SW 1271 (cell line): ENCODE data around the gene SH3GL3.

Experiments
- DNase-seq, 2 experiments: peaks; one replicate each; lab custom pipeline; 2025; lab: John Stamatoyannopoulos, UW

The SH3GL3 gene

GRCh38 chr15:83446904-83447709, at the start of gene SH3GL3:
Gene SH3GL3, plus strand, starts transcription at chr15:83447341. Its CDS starts 193 bp downstream, at chr15:83447534.
- DNase-seq = peak; percentile 48 to 76

DNA sequence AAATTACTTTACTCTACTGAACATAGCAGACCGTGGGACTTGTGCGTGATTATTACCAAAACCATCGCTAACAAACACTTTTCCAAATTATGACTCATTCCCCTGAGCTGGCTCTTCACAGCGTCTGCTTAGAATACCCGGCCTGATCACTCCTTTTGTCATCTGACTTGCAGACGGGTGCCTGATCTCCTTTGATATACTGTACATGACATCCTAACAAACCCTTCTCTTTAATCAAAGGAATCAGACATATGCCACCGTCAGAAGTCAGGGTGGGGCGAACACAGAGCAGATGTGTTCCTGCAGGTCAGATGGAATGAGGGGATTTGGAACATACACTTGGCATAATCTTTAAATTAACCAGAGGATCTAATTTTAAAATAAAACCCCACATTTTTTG, 48.5 kb upstream of the SH3GL3 start:
- DNase-seq = no peak

DNA sequence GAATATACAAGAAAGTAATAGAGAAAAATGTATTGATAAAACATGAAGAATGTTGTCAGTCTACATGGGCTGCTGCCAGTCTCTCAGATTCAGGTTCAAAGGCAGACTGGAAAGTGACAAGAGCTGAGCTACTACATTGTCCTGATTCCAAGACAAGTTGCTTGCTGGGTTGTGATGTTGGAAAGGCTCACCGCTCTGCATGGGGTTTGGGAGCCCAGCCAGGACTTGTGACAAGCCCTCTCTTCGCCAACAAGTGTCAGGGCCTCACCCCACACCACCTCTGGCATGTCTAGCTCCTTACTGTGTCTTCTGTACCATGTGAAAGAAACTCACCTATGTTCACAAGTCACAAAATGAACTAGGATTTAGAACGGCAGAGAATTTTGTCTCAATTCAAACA, 43.0 kb upstream of the SH3GL3 start:
- DNase-seq = no peak

- DNase-seq = no peak
Observed at GRCh38 chr15:83410532-83410931, 36.6 kb upstream of the SH3GL3 start.

DNA sequence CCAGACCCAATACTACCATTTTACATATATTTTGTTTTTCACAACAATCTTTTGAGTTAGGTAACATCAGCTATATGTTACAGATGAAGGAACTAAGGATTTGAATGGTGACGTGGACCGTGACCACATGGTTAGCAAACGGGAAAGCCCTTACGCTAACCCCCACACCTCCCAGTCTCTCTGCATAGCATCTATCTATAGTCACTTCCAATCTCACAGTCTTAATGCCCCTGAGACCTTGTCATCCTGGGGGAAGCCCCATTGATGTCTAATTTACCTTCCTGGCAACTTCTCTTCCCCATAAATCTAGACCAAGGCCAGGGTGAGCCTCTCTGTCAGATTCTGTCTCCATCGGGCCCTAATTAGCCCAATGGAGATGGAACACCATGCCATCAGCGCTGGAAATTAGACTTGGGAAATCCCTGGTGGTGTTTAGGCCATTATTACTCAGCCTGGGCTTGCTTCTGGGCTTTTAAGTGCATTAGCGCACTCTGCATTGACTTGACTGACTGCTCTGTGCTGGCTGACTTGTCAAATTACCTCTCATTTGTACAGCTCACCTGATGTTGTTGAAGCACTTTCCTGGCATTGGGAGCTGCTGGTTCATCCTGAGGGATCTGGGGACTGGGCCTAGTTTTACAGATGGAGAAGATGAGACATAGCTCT, 34.0 kb upstream of the SH3GL3 start:
- no peak for DNase-seq

DNA sequence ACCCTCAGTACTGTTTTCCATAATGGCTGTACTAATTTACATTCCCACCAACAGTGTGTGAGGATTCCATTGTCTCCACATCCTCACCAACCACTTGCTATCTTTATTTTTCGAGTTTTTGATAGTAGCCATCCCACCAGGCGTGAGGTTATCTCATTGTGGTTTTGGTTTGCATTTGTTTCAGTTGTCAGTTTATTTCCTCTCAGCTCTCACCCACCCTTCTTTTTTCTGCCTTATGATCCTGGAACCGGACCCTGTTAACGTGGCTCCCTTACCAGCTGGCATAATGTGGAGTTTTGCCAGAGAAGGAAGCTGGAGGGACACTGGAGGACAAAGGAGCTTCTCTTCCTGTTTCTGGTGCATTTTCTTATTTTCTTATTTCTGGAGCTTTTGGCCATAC, 25.1 kb upstream of the SH3GL3 start:
- DNase-seq = no peak

GRCh38 chr15:83422541-83422940, 24.6 kb upstream of the SH3GL3 start:
- no peak for DNase-seq

DNA sequence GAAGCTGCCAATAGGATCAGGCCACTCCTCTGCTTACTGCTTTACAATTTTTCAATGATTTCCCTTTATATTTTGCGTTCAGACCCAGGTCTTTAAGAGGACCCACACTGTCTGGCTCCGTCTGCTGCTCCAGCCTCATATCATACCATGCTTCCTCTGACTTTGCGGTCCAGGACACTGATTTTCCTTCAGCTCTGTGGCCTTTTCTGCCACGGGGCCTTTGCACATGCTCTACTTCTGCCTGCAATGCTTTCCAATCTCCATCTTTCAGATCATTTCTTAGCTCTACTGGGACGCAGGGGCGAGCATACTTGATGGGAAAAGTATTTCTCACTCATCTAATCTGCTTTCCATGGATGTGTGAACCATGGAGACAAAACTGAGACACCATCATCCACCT, 23.0 kb upstream of the SH3GL3 start:
- DNase-seq = no peak

GRCh38 chr15:83430441-83430840, 16.7 kb upstream of the SH3GL3 start:
- DNase-seq = no peak

- no peak for DNase-seq
Observed at GRCh38 chr15:83431521-83431920, 15.6 kb upstream of the SH3GL3 start.

DNA sequence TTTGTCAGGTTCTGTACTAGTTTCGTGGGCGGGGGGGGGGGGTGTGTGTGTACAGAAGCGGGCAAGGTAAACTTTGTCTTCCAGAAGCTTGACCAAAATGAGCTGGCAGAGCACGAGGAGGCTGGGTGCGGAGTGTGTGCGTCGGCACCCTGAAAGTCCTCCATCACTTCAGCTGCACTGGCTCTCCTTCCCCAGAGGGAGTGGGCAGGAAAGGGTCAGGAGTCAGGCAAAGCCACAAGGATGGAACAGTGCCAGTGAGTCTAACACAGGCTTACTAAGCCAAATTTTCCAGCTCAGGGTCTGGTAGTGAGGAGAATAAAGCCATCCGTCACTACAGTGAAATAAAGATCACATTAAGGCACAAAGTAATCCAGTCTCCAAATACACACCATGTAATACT, 11.9 kb upstream of the SH3GL3 start:
- no peak for DNase-seq

DNA sequence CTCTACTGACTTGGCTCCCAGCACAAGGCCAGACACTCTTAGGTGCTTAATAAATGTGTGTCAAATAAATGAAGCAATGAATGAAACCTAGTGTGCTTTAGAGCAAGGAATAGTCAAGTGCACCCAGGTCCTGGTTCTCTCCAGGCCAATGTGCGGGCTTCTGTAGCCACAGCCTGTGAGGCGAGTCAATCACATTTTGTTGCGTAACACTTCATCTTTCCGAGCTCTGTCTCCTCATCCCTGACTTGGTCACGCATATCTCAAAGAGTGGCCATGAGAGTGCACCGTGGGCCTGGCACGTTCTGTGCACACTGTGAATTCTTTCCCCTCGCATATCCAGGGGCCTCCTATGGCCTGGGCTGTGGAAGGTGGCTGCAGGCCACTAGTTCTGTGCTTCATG, 11.4 kb upstream of the SH3GL3 start:
- DNase-seq = no peak

- peak; percentile 32 to 69 for DNase-seq
Observed at GRCh38 chr15:83436513-83437158, 10.5 kb upstream of the SH3GL3 start.

DNA sequence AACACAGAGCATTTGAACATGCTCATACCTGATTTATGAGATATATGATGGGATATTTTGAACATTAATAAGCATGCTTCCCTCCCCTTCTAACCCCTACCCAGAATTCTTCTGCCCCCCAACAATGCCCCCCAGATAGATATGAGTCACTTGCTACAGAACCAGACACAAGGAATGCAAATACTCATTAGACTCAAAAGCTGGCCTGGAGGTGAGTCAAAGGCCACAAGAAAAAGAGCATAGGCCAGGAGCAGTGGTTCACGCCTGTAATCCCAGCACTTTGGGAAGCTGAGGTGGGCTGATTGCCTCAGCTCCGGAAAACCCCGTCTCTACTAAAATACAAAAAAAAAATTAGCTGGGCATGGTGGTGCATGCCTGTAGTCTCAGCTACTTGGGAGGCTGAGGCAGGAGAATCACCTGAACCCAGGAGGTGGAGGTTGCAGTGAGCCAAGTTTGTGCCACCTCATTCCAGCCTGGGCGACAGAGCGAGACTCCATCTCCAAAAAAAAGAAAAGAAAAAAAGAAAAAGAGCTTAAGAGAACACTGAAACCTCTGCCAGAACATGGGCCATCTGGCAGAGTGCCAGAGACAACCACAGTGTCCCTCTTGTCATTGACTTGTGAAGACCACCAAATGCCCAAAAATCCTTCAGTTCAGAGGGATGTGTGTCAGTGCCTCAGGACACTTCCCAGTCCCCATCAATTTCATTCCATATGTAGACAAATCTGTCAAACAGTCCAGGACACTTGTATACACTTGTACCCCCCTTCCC, 3.9 kb upstream of the SH3GL3 start:
- no peak for DNase-seq

- no peak for DNase-seq
Observed at GRCh38 chr15:83444936-83445335, 2.2 kb upstream of the SH3GL3 start.

DNA sequence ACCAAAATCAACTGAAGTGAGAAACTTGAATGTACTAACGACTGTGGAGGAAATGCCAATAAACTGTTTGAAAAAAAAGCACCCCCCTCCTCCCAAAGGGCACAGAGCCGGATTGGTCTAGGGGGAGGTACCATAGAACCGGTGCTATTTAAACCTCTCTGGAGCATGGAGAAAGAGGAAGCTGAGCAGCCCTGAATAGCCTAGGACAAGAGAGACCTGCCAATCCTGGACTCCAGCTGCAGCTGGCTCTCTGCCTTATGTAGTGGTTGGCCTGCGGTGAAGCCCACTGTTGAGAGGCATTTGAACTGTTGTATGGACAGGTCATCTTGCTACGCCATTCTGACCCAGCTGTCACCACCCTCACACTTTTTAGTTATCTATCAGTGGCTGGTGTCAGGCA, 1.5 kb upstream of the SH3GL3 start:
- DNase-seq = no peak

GRCh38 chr15:83446417-83446816, 724 bp upstream of the SH3GL3 start:
- no peak for DNase-seq

DNA sequence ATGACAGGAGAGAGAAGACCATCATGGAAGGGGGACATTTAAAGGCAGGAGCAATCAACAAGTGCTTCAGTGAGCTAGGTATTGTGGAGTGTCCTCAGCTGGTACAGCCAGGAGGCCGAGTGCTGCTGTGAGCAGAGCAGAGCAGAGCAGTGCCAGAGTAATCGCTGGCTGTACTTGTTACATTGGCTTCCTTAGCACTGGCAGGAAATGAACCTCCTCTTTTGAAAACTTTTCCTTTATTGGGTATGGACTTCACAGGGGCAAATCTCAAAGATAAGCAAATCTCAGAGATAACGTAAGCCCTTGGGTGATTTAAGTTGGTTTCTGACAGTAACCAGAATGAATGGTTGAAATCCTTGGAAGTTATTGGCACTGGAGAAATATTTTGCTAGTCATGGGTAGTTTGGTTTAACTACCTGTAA, 2.1 kb downstream of the SH3GL3 start:
- no peak for DNase-seq

DNA sequence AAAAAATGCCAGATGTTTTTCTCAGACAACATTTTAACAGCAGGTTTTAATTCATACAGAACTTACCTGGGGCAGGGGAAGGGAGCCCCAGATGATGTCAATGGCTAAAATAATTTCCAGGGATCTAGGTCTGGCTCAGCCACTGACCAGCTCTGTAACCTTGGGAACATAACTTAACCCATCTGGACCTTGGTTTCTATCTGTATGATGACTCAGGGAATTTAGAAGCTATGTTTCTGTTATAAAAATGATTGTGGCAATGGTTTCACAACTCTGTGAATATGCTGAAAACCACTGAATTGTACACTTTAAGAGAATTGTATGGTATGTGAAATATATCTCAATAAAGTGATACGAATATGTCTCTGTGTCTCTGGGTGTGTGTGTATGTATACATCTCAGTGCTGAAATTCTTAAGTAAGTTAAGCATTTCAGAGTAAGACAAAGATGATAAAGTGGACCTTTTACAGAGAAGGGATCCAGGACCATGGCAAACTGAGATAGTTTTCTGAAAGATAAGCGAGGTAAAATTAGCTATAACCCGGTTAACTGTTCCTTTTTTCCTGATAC, 2.9 kb downstream of the SH3GL3 start:
- no peak for DNase-seq

- DNase-seq = no peak
Observed at GRCh38 chr15:83457149-83457548, 10.0 kb downstream of the SH3GL3 start.

DNA sequence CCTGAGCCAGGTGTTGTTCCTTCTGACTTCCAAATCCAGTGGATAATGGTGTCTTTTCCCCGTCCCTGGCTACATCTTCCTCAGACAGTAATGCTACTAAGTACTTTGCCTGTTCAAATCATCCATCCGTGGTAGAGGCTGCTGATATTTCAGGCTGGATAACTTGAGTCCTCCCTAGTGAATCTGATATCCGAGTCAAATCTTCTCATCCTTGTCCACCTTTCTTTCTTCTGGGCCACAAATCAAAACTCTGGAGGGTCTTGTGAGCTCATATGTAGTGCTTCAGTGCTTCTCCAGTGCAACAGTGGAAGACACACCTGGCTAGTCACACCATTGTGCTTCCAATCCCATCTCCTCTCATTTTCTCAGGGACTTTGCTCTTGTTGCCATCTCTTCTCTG, 11.2 kb downstream of the SH3GL3 start:
- no peak for DNase-seq

- no peak for DNase-seq
Observed at GRCh38 chr15:83462026-83462425, 14.9 kb downstream of the SH3GL3 start.
